Fibroblast of villous mesenchyme (primary cell): Measurements from ENCODE around the gene RTL10. TPM values are rescaled to one million over a fixed set of nuclear protein-coding genes. Genes with fewer than 3 reads are reported as not detected.

Source experiments
- DNase-seq: peaks from one replicate; pipeline ENCODE4 v3.0.0-alpha.2; 2010; ENCODE audit warnings: low read depth
- H3K4me3 ChIP-seq: 2 replicates; pipeline ENCODE4 v1.5.1; 2011; ENCODE audit warnings: low read depth, mild to moderate bottlenecking, low read length
- CTCF ChIP-seq: IDR thresholded peaks from 2 replicates; pipeline ENCODE4 v1.5.1; 2012; ENCODE audit warnings: low read depth, mild to moderate bottlenecking, low read length; ENCODE audit not compliant: insufficient read depth
- total RNA-seq: library from RNA; depleted of rRNA; stranded (reverse); fragments of >200 nt; gene quantifications from 2 replicates; pipeline ENCODE4 v1.2.3, GENCODE V29; 2012

The RTL10 gene
- total RNA-seq, 1 donor, result 15.1 TPM

- no peak overlapping the region for H3K4me3 ChIP-seq
- DNase-seq, result no peak
- TF ChIP-seq CTCF, result no peak
Observed at GRCh38 chr22:19879246-19879570, 24.5 kb upstream of the RTL10 start.

- TF ChIP-seq CTCF, result no peak
- peak; percentile 77 for DNase-seq
- H3K4me3 ChIP-seq, result no peak overlapping the region
Observed at GRCh38 chr22:19878461-19879245, 24.0 kb upstream of the RTL10 start.

GRCh38 chr22:19877626-19878339 lies 23.1 kb upstream of the RTL10 start:
- DNase-seq, result peak; percentile 66
- no peak overlapping the region for H3K4me3 ChIP-seq

GRCh38 chr22:19876941-19877625 lies 22.4 kb upstream of the RTL10 start:
- DNase-seq, result no peak

More at GRCh38 chr22:19877626-19878339, 23.1 kb upstream of the RTL10 start:
- TF ChIP-seq CTCF, result no peak

GRCh38 chr22:19876314-19876940 lies 21.8 kb upstream of the RTL10 start:
- H3K4me3 ChIP-seq, result no peak overlapping the region
- DNase-seq, result no peak
- no peak for TF ChIP-seq CTCF

More at GRCh38 chr22:19876941-19877625, 22.4 kb upstream of the RTL10 start:
- no peak overlapping the region for H3K4me3 ChIP-seq
- no peak for TF ChIP-seq CTCF

- TF ChIP-seq CTCF, result no peak
- peak; percentile 32 for DNase-seq
- no peak overlapping the region for H3K4me3 ChIP-seq
Observed at GRCh38 chr22:19875531-19876313, 21.0 kb upstream of the RTL10 start.
